Measurements from ENCODE around the gene FABP6.

DNA sequence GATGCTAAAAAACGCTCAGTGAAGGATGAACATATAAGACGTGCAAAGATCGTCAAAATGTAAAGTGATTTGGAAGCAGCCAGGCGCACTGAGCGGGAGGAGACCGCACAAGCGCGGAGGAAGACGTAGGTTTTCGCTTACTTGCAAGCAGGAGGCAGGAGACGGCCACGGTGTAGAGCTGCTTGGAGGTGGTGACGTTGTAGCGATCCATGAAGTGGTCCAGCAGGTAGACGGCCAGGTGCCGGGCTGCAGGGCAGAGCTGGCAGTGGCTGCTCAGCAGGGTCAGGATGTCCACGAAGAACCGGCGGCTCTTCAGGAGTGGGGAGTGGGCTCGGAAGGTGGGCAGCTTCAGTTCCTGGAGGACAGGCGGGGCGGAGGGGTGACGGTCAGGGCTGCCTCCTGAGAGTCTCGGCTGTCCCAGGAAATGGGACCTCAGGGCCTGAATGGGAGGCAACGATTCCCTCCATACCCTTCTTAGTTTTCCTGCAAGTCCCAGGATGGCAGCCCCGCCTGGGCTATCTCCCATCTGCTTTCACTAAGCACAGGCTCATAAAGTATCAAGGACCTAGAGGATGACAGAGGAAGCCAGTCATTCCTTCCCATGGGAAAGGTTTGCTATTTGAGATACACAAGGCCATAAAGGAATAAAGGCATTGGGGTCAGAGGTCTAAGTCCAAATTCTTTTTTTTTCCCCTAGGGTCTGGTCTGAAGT, 51.2 kb downstream of the FABP6 start:
- TF ChIP-seq CTCF (IDR thresholded peaks at IDR 0.05 in 8 of 11, conservative IDR thresholded peaks at IDR 0.05 in 3 of 11) (no peak), POLR2A (IDR thresholded peaks at IDR 0.05) (no peak)
